Endothelial cell of umbilical vein (primary cell): ENCODE data around the gene VWC2. TPM values are rescaled to one million over a fixed set of nuclear protein-coding genes. Genes with fewer than 3 reads are reported as not detected.

ENCODE experiments used
- BruUV-seq: library from RNA; stranded (reverse); fragments of 400-500 nt; replicated peaks from 2 replicates; lab custom pipeline; 2021; lab: Mats Ljungman, UMichigan
- CTCF ChIA-PET: fragments of 300-600, 350-600 bp; sonication (Branson Sonifier 250); formaldehyde crosslinking; loops from one replicate; lab custom pipeline; 2021; ENCODE audit warnings: antibody characterized with exemption, inconsistent platforms; lab: Charles Lee
- POLR2A ChIA-PET: fragments of 300-600, 350-600 bp; sonication (Branson Sonifier 250); formaldehyde crosslinking; loops from one replicate; lab custom pipeline; 2021; ENCODE audit warnings: antibody characterized with exemption, inconsistent platforms; lab: Charles Lee
- DNase-seq: peaks from one replicate; pipeline ENCODE4 v3.0.0-alpha.2; 2011; ENCODE audit warnings: low read depth, low spot score
- FAIRE-seq: peaks from 2 replicates; lab custom pipeline; 2011; peaks lifted over from hg19 to GRCh38; lab: Jason Lieb, UNC
- H2AFZ ChIP-seq: 2 replicates; pipeline ENCODE4 v1.6.0; 2012; ENCODE audit warnings: low read depth, low read length, control low read depth, inconsistent platforms
- H3K27ac ChIP-seq: 2 replicates; pipeline ENCODE4 v1.5.1; 2011; ENCODE audit warnings: low read depth, mild to moderate bottlenecking, control low read depth, low read length, moderate library complexity; ENCODE audit not compliant: insufficient read depth
- H3K27me3 ChIP-seq, 2 experiments: 2 replicates each; pipeline versions ENCODE4 v1.6.0 to v1.6.1; 2011; ENCODE audit warnings: low read length in 2 of 2, mixed read lengths in 1 of 2; ENCODE audit not compliant: control insufficient read depth in 2 of 2, insufficient read depth in 2 of 2
- H3K36me3 ChIP-seq, 2 experiments: 2 replicates in 1 of 2; 3 replicates in 1 of 2; pipeline ENCODE4 v1.5.1; 2011; ENCODE audit warnings: low read length in 2 of 2, mild to moderate bottlenecking in 1 of 2, moderate library complexity in 1 of 2; ENCODE audit not compliant: control insufficient read depth in 2 of 2, insufficient read depth in 2 of 2; ENCODE audit errors: extremely low read depth in 1 of 2
- H3K4me1 ChIP-seq: 3 replicates; pipeline ENCODE4 v1.5.1; 2011; ENCODE audit warnings: mild to moderate bottlenecking, low read length; ENCODE audit not compliant: control insufficient read depth, insufficient read depth; ENCODE audit errors: extremely low read depth
- H3K4me2 ChIP-seq: 2 replicates; pipeline ENCODE4 v1.6.1; 2011; ENCODE audit warnings: low read length, control low read depth, mixed read lengths; ENCODE audit not compliant: insufficient read depth
- H3K4me3 ChIP-seq, 3 experiments: fragments of 200-600 bp in 1 of 3; sonication (generic), shearing (Covaris generic) in 1 of 3; replicated peaks in 1 of 3; 2 replicates each; pipeline ENCODE4 v1.5.1; 2011 to 2016; ENCODE audit warnings: control low read depth in 3 of 3, low read length in 3 of 3, mild to moderate bottlenecking in 2 of 3, inconsistent platforms in 1 of 3, low read depth in 1 of 3, moderate library complexity in 1 of 3; ENCODE audit not compliant: insufficient read depth in 1 of 3
- H3K79me2 ChIP-seq: 2 replicates; pipeline ENCODE4 v1.6.0; 2012; ENCODE audit warnings: low read length, inconsistent platforms; ENCODE audit not compliant: control insufficient read depth, insufficient read depth
- H3K9ac ChIP-seq: replicated peaks from 2 replicates; pipeline ENCODE3; 2011; ENCODE audit warnings: low read length, control low read depth; ENCODE audit not compliant: insufficient read depth; ENCODE audit errors: extremely low read depth
- H3K9me1 ChIP-seq: replicated peaks from 3 replicates; pipeline ENCODE4 v1.6.0; 2011; ENCODE audit warnings: mild to moderate bottlenecking, low read length; ENCODE audit not compliant: control insufficient read depth, insufficient read depth; ENCODE audit errors: extremely low read depth
- H3K9me3 ChIP-seq: replicated peaks from 2 replicates; pipeline ENCODE4 v1.5.1; 2012; ENCODE audit warnings: low read length, inconsistent platforms; ENCODE audit not compliant: control insufficient read depth, insufficient read depth
- H4K20me1 ChIP-seq: replicated peaks from 2 replicates; pipeline ENCODE3; 2011; ENCODE audit warnings: mild to moderate bottlenecking, low read length; ENCODE audit not compliant: control insufficient read depth, insufficient read depth; ENCODE audit errors: extremely low read depth
- POLR2A ChIP-seq: IDR thresholded peaks from 2 replicates; pipeline ENCODE4 v1.6.1; 2012; ENCODE audit warnings: low read depth, mild to moderate bottlenecking, control low read depth, low read length
- POLR2AphosphoS5 ChIP-seq: IDR thresholded peaks from 2 replicates; pipeline ENCODE4 v1.6.1; 2012; ENCODE audit warnings: low read depth, mild to moderate bottlenecking, control low read depth, low read length, moderate library complexity; ENCODE audit not compliant: insufficient read depth
- dilution Hi-C: fragments of 300-500 bp; cut with MboI; formaldehyde crosslinking; loops from one replicate; pipeline ENCODE4 v1.15.0; 2019; ENCODE audit warnings: low sequenced_read_pairs; ENCODE audit not compliant: extremely low pct_ligation_motif_present
- intact Hi-C: fragments of 100-400 bp; cut with micrococcal nuclease; formaldehyde crosslinking; loops from one replicate; pipeline ENCODE4 v1.10.0; 2022
- polyA plus RNA-seq, 4 experiments: library from polyadenylated mRNA; depleted of rRNA in 3 of 4; stranded (reverse) in 3 of 4; unstranded in 1 of 4; fragments of >200 nt; gene quantifications; 2 replicates each; pipeline versions ENCODE4 v1.2.1 to v1.2.3, GENCODE V29; 2011 to 2012; ENCODE audit warnings: missing spikeins in 1 of 4
- total RNA-seq: library from RNA; stranded (reverse); gene quantifications from 2 replicates; pipeline ENCODE4 v1.2.3, GENCODE V29; 2021
- TF ChIP-seq, protein P1 (sequence below), 2 donors: IDR thresholded peaks; 1 replicate in 1 of 2; 2 replicates in 1 of 2; pipeline ENCODE4 v1.5.1; 2011; ENCODE audit warnings: low read length in 2 of 2, mild to moderate bottlenecking in 2 of 2, moderate library complexity in 2 of 2, control low read depth in 1 of 2, inconsistent platforms in 1 of 2, low read depth in 1 of 2; ENCODE audit not compliant: insufficient read depth in 1 of 2; ENCODE audit errors: extremely low read depth in 1 of 2
- TF ChIP-seq, protein P2 (sequence below): IDR thresholded peaks from 2 replicates; pipeline ENCODE4 v1.6.1; 2011; ENCODE audit not compliant: insufficient read depth, insufficient read length

The VWC2 gene
- total and polyA plus RNA-seq, 2 donors (not counting 3 experiments of a cell fraction or from before 2014, with no cell fraction given) = not detected

DNA sequence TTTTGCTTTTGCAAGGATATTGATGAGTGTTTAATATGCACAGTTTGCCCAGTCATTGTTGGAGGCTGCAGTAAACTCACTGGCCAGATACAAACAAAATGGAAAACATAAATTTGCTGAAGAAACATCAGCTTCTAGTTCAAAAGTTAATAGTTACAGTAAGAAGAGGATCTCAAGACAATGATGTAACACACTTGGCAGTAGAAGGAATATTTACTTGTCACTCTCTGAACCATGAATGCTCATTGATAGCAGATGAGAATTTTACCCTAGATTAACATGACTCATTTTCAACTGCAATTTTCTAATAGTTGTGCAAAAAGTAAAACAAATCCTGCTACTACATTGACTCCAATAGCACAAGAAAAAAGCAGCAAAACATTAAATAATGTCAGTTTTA lies 47.7 kb downstream of the VWC2 start:
- Histone ChIP-seq H3K4me1 (no peaks in the 10 kb centered on the region), H3K9me3 (no peaks in the 10 kb centered on the region), H3K36me3 (no peaks in the 10 kb centered on the region), H3K27me3 (no peaks in the 10 kb centered on the region), H3K9me1 (no peaks in the 10 kb centered on the region), H3K4me3 (no peak overlapping the region), H3K79me2 (no peaks in the 10 kb centered on the region), H3K9ac (no peak overlapping the region), H2AFZ (no peak overlapping the region), H3K4me2 (no peak overlapping the region), H3K27ac (no peak overlapping the region), H4K20me1 (no peaks in the 10 kb centered on the region)
- ChIA-PET POLR2A (no interaction called here), CTCF (no interaction called here)
- TF ChIP-seq, protein P1, sequence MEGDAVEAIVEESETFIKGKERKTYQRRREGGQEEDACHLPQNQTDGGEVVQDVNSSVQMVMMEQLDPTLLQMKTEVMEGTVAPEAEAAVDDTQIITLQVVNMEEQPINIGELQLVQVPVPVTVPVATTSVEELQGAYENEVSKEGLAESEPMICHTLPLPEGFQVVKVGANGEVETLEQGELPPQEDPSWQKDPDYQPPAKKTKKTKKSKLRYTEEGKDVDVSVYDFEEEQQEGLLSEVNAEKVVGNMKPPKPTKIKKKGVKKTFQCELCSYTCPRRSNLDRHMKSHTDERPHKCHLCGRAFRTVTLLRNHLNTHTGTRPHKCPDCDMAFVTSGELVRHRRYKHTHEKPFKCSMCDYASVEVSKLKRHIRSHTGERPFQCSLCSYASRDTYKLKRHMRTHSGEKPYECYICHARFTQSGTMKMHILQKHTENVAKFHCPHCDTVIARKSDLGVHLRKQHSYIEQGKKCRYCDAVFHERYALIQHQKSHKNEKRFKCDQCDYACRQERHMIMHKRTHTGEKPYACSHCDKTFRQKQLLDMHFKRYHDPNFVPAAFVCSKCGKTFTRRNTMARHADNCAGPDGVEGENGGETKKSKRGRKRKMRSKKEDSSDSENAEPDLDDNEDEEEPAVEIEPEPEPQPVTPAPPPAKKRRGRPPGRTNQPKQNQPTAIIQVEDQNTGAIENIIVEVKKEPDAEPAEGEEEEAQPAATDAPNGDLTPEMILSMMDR (IDR thresholded peaks at IDR 0.05; ENCODE audit: extremely low read depth in 1 of 2, insufficient read depth in 1 of 2, low read depth in 1 of 2, low read length in 2 of 2) = no peak
- TF ChIP-seq POLR2A = no peak
- dilution Hi-C loops (no loop called here), intact Hi-C loops (no loop called here)
- DNase-seq (no peak), FAIRE-seq (no peak)
- no TSS peak for BruUV-seq

DNA sequence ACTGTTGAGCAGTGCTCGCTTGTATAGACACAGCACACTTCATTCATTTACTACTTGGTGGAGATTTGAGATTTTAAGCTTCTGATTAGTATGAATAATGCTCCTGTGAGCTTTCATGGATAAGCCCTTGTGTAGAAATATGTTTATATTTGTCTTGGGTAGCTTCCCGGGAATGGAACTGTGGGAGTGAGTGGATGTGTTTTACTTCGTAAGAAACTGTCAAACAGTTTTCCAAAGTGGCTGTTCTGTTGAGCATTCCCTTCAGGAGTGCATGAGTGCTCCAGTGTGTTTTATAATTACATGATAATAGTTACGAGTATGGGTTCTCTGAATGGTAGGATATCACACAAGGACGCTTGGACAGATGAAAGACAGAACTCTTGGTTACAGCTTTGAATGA lies 49.4 kb downstream of the VWC2 start:
- intact Hi-C loops = no loop called here
- Histone ChIP-seq H3K4me2 (no peak overlapping the region), H3K9me3 (no peaks in the 10 kb centered on the region), H3K27me3 (no peaks in the 10 kb centered on the region), H4K20me1 (no peaks in the 10 kb centered on the region), H3K4me1 (no peaks in the 10 kb centered on the region), H3K9ac (no peak overlapping the region), H3K4me3 (no peak overlapping the region), H3K9me1 (no peaks in the 10 kb centered on the region), H3K27ac (no peak overlapping the region), H2AFZ (no peak overlapping the region), H3K36me3 (no peaks in the 10 kb centered on the region), H3K79me2 (no peaks in the 10 kb centered on the region)
- DNase-seq (no peak), FAIRE-seq (no peak)
- TF ChIP-seq POLR2AphosphoS5 = no peak
- TF ChIP-seq, protein P2, sequence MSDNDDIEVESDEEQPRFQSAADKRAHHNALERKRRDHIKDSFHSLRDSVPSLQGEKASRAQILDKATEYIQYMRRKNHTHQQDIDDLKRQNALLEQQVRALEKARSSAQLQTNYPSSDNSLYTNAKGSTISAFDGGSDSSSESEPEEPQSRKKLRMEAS = no peak
- POLR2A ChIA-PET = no interaction called here
- CTCF ChIA-PET = no interaction called here
- no TSS peak for BruUV-seq
- dilution Hi-C loops = no loop called here
